GM21723 (cell line): ENCODE results near the gene C17orf67.

Experiments used
- ATAC-seq: cut with Tn5 transposase; IDR thresholded peaks from one replicate; pipeline ENCODE4 v1.9.1; 2021; ENCODE audit warnings: mild to moderate bottlenecking, moderate library complexity; ENCODE audit not compliant: unreplicated experiment

C17orf67 gene

DNA sequence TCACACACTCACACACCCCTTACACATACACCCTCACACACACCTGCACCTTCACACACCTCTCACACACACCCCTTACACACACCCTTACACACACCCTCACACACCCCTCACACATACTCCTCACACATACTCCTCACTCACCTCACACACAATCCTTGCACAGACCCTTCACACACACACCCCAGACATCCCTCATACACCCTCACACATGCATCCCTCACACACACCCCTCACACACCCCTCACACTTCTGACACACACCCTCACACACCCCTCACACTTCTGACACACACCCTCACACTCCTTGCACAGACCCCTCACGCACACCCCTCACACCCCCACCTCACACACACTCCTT, 23.9 kb downstream of the C17orf67 start:
- no peak for ATAC-seq

DNA sequence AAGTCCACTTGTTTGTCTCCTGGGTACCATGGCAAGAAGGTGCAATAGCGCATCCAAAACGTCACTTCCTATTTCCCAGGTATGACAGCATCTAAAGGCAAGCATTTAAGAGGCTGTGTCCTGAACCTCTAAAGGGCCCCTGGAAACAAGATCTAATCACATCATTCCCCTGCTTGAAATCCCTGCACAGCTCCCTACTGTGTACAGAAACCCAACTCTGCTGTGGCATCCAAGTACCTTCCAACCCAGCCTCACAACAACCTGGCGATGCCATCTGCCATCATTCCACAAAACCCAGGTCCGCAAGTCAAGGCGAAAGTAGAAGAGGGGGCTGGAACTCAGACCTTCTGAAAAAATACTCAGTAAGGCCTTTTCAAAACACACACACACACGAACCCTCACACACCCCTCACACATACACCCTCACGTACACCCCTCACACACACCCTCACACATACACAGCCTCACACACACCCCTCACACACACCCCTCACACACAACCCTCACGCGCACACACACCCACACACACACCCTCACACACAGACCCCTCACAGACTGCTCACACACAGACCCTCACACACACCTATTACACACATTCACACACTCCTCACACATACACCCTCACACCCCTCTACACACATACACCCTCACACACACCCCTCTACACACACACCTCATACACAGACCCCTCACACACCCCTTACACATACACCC, 24.5 kb downstream of the C17orf67 start:
- no peak for ATAC-seq

DNA sequence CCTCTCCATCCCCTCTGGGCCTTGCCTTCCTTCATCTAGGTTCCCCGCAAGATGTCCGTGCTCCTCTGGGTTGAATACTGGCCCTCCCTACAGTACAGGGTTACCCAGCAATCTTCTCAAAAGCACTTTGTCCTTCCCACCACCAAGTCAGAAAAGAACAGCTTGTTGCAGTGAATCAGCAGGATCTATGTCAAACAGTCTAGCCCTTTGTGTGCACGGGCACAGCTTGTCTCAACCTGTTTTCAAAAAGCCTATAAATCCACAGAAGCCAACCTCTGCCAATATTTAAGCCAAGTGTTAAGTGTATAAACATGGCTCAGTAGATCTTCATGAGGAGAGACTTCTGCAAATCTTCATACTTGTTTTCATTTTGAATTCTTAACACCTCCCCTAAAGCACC, 25.2 kb downstream of the C17orf67 start:
- ATAC-seq = no peak

DNA sequence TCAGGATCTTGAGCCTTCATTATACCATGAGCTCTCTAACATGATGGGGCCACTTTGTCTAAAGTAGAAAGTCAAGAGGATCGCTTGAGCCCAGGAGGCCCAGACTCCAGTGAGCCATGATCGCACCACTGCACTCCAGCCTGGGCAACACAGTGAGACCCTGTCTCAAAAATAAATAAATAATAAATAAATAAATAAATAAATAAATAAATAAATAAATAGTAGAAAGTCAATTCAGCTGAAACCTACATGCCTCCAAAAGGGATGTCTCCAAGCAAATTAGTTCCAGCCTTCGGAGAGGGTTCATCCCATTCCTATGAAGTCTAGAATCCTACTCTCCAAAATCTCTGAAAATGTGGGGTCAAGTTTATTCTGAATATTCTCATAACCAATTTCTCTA, 26.0 kb downstream of the C17orf67 start:
- no peak for ATAC-seq

DNA sequence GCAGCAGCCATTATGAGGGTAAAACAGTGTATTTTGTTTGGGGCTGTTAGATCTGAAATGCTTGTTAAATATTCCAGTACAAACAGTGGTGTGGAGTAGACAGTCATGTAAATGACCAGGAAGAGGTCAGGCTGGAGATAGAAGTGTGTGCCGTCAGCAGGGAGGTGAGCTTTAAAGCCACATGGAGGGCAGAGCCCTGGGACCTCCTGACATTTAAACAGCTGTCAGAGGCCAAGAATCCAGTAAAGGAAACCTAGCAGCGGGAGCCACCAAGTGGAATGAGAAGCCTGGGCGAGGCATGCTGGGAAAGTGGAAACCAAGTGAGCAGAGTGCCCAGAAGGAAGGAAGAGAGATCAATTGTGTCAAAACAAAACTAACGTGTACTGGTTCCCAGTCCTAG, 26.8 kb downstream of the C17orf67 start:
- no peak for ATAC-seq

DNA sequence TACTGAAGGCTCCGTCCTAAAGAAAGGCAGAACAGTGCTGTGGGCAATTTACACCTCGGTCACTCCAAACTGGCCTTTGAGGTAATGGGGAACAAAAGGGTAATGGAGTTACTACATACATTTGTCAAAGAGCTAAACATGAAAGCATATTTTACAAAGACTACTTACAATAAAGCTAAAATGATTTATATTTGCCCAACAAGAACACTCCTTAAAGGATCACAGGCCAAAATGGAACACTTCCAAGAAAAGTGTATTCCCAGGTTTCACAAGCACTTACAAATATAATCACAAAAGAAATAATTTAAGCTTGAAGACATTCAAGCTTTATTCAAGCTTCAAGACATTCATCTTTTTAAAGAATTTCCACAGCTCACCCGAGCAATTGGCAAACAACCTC, 29.3 kb downstream of the C17orf67 start:
- no peak for ATAC-seq

DNA sequence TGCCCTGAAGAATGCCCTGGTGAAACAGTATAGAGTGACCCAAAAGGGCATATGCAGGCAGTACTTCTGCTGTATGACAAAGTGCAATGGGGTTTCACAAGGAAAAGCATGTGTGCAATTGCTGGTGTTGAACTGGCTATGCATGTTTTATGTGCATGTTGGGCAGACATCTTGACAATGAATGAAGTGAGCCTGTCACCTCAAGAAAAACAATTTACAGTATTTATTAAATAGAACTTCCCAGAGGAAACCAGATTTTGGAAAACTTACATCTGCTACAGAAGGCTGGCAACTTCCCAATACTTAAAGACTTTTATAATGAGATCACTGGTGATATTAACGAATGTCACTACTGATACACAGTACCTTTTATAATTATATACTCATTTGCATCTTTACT, 30.6 kb downstream of the C17orf67 start:
- no peak for ATAC-seq

DNA sequence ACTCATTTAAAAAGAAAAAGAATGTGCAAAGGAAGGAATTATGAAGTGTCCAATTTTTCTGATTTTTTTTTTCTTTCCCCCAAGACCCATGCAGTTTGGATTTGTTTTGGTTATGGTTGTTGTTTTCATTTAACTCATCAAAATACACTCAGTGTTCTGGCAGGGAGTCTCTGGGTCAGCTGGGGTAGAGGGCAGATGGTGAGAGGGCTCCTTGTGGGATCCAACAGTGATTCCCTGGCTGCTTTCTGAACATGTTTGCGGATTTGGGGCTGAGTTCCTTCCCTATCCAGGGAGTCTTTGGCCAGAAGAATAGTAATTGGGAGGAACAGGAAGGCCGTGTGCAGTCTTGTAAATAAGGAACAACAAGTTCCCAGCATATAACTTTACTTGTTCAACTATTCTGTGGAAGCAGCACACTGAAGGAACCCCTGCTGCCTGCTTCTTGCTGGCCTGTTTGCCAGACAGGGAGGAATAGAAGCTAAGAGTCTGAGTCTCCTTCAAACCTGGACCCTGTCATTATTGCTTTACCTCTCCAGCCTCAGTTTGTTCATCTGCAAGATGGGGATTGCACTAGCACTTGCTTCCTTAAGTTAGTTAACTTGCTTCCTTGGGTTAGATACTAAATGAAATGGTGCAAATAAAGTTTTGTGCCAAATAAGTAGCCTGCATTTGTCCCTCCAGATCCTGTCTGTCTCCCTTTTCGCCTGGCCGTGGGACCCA, 32.1 kb downstream of the C17orf67 start:
- no peak for ATAC-seq

DNA sequence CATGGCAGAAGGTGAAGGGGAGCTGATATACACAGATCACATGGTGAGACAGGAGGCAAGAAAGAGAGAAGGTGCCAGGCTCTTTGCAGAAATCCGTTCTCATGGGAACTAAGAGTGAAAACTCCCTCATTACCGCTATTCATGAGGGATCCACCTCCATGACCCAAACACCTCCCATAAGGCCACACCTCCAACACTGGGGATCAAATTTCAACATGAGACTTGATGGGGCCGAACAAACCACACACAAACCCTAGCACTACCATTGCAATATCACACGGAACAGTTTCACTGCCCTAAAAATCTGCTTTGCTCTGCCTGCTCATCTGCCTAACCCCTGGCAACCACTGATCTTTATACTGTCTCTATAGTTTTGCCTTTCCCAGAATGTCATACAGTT, 34.8 kb downstream of the C17orf67 start:
- ATAC-seq = no peak

DNA sequence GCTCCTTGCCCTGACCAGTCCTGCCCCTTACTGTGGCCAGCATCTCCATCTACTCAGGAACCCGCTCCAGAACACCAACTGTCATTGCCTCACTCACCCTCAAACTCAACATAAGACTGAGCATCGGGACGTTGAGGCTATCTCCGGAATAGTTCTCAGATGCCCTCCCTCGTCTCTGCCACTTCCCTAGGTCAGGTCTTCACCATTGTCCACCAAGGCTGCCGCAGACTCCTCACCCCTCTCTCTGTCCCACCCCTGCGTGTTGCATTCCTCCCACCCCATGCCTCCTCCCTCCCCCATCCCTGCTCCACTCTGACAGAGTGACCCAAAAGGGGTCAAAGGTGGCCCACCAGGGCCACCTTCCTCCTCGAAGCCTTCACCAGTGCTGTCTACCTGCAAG, 37.2 kb downstream of the C17orf67 start:
- no peak for ATAC-seq

DNA sequence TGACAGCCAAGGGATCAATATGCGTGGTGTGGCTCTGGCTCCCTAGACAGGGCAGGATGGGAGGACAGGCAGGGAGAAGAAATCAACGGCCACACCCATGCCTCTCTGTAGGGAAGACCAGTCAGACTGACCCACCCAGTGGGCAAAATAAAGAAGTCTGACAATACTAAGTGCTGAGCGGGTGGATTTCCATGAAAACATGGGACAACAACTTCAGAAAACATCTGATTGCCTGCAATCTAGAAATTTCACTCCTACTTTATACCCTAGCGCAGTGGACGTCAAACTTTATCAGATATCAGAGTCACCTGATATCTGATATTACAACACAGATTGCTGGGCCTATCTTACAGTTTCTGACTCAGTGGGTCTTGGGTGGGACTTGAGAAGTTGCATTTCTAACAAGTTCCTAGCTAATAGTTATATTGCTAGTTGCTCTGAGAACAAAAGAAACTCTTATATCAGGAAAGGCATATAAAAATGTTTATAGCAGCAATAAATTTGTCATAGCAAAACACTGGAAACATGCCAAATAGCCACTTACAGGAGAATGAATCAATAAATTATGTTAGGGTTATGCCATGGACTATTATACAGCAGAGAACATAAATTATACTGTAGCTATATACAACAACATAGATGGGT, 38.4 kb downstream of the C17orf67 start:
- no peak for ATAC-seq

DNA sequence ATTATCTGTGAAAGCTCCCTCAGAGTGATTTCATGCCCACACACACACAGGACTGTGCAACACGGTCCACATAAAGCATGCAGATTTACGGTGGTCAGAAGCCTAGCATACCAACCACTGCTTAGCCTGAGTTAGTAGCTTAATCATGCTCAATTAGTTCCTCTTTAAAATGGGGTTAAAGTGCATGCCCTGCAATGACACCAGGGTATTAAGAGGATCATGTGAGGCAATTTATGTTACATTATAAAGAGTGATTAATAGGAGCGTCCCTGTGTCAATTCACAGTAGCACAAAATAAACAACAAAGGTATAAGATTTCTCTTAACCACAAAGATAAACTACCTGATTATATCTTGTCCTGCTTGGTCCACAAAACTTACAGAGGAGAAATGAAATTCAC, 39.8 kb downstream of the C17orf67 start:
- no peak for ATAC-seq

DNA sequence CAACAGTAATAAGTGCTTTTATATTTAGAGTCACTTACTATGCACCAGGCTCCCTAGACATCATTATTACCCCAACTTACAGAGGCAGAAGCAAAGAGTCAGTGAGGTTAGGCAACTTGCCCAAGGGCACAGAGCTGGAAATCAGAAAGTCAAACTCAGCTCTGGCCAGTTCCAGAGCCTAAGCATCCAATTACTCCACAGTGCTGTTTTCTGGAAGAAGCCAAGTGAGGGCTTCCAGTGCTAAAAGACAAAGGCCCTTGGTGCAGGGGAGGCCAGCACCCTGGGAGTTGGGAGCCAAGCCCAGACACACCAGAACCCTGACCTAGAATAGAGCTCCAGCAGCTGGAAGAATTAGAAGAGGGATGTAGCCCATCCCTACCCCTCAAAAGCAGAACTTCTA, 40.2 kb downstream of the C17orf67 start:
- ATAC-seq = no peak

DNA sequence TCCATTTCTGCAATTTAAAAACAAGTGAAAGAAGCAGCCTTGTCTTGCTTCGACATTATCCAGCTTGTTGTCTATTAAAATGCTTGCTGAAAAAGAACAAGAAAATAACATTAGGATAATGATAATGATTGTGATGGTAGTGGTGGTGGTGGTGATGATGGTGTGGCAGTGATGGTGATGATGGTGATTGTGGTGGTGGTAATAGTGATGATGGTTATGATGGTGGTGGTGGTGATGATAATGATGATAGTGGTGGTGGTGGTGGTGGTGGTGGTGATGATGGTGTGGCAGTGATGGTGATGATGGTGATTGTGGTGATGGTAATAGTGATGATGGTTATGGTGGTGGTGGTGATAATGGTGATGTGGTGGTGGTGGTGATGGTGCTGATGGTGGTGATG, 41.5 kb downstream of the C17orf67 start:
- ATAC-seq = no peak

DNA sequence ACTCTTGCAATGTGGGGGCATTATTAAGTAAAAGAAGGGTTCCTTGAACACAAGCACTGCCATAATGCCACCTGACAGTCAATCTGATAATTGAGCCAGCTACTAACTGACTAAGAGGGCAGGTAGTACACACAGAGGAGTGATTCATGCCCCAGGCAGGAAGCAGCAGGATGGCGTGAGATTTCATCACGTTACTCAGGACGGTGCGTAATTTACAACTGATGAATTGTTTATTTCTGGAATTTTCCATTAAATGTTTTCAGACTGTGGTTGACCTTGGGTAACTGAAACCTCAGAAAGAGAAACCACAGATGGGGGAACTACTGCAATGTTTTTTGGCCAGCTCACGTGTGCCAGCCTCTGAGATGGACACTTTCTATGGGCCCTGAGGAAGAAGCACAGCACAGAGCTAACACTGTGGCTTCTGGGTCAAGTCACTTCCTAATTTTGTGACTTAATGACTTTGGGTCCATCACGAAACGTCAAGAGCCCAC, 46.7 kb downstream of the C17orf67 start:
- ATAC-seq = peak; percentile 79

DNA sequence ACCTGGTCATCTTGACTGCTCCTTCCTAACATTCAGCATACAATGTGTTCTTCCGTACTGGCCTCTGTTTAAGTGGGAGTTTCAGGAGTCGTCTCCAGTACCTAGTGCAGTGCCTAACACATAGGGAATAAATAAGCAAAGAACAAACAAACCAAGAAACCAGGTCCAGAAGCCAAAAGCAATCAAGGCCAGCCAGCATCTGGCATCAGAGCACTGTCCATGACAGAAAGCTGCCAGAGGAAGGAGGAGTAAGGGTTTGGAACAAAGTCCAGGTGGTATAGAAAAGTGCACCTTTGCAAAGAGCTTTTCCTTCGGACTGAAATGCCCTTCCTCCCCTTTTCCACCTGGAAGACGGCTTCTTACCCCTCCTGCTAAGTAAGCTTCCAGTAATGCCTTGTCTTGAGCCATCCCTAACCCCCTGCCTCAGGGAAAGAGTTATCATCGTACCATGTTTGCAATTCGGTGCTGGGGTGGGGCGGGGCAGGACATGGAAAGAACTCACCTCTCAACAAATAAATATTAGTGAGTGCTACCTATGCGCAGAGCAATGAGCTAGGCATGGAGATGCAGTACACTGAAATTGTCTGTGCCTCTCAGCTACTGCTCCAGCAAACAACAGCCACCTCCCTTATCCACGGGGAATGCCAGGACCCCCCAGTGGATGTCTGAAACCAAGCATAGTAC, 47.6 kb downstream of the C17orf67 start:
- no peak for ATAC-seq

DNA sequence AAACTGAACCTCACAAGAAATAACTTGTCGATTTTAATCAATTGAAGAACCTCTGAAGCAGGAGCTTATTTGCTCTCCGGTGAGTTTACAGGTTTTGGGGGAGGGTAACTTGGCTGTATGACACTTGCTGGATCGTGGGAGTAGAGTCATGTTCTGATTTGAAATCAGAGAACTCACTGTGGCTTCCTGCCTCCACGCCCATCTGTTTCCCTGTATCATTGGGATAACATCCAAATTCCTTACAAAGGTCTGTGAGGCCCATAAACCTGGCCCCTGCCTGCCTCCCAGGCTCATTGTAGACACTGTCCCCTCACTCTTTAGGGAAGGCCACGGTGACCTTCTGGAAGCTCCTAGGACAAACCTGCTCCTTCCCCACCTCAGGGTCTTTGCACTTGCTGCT, 48.3 kb downstream of the C17orf67 start:
- ATAC-seq = no peak

DNA sequence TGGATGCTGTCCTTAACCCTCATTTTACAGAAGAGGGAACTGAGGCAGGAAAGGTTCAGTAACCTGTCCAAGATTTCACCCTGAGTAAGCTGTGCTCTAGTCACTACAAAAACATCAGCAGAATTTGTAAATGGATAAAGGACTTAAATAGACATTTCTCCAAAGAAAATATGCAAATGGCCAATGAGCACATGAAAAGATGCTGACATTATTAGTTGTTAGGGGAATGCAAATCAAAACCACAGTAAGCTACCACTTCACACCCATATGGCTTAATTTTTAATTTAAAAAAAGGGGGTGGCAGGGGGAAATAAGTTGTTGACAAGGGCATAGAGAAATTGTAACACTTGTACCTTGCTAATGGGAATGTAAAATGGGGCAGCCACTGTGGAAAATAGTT, 51.4 kb downstream of the C17orf67 start:
- ATAC-seq = no peak

DNA sequence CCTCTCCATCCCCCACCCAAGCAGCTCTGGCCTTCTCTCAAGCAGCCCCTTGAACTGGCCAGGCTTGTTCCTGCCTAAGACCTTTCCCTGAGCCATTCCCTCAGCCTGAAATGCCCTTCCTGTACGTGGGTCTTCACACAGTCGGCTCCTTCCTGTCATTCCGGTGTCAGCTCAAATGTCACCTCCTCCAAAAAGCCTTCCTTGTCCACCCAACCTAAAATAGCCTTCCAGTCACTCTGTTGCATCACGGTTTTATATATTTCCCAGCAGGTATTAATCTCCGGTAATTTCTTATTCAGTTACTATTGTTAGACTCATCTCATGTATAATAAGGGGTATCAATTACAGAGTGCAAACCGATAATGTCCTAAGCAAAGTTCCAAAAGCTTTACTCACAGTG, 51.8 kb downstream of the C17orf67 start:
- ATAC-seq = no peak

DNA sequence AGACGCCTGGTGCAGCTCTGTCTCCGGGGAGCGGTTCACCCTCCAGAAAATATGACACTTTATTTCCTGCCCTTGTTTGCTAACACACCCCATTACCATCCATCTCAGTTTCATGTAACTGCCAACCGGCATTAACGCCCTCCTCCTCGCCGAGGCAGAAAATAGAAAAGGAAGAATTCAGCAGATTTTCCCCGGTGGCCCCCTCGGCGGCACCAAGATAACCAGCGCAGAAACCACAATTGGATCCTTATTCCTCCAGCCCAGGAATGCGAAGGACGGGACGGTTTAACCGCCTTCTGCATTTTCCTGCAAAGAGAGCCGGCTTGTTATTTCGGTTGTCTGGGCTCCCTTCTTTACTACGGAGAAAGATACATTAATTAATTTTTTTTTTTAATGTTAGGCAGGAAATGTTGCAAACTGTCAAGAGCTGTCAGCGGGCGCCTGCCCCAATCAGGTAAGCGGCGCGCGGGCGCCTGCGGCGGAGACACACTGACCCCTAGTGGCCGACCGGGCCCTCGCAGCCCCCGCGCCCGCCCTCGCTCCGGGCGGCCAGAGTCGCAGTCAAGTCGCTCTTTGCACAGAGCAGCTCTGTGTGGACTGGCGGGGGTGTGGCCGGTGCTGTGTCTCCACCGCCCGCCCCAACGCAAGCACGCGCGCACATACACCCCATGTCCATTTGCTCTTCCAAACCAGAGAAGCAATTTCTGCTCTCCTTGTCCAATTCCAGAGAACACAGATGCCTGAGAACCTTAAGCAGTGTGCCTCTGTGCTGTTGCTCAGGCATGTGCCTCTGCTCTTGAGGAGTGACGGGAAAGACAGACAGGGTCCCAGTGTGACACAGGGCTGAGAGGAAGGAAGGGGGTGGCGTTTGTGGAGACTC, 53.6 kb downstream of the C17orf67 start:
- peak; percentile 96 for ATAC-seq

DNA sequence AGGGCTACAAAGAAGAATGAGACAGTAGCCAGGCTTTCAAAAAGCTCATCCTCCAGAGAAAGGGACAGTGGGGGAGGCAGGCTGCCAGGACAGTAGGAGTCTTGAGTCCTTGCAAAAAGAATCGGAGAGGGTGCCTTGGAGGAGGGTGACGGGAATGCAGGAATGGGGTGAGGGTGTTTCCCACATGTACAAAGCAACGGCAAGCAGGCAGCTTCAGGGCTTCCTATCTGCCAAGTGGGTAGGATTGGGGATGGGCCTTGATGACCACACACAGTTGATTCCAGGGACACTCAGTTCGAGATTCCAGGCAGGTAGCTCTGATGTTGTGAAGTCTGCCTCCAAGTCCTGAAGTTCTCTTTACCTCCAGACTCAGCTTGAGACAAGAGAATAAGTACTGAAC, 54.4 kb downstream of the C17orf67 start:
- no peak for ATAC-seq
